ENCODE results near the gene TUBB2A. TPM values are rescaled to one million over a fixed set of nuclear protein-coding genes. Genes with fewer than 3 reads are reported as not detected.
A peak's percentile ranks its signal among the peaks of the same experiment; 100 is the strongest.
"Not testable (repeated sequence)": the region's sequence is repeated elsewhere in the genome, so short reads cannot be mapped to it uniquely, and the experiment has no call there.

Gene TUBB2A
- 46.3 and 49.0 TPM in 2 replicates for total RNA-seq (2014; rRNA removed; shearing (Covaris generic))

GRCh38 chr6:3157131-3157933 is at the start of gene TUBB2A:
Gene TUBB2A, minus strand, starts transcription at chr6:3157544. Its CDS starts 81 bp downstream, at chr6:3157463.
- peak; percentile 50 for DNase-seq (ENCODE audit: low spot score)

GRCh38 chr6:3206339-3207015 is 49.1 kb upstream of the TUBB2A start:
- no peak for DNase-seq (ENCODE audit: low spot score)

- peak; percentile 68 for DNase-seq (ENCODE audit: low spot score)
Observed at GRCh38 chr6:3205913-3206312, 48.6 kb upstream of the TUBB2A start.

GRCh38 chr6:3204921-3205320 is 47.6 kb upstream of the TUBB2A start:
- no peak for DNase-seq (ENCODE audit: low spot score)

GRCh38 chr6:3202999-3203696 is 45.8 kb upstream of the TUBB2A start:
- DNase-seq (ENCODE audit: low spot score), result no peak

GRCh38 chr6:3201388-3201787 is 44.0 kb upstream of the TUBB2A start:
- DNase-seq (ENCODE audit: low spot score), result no peak

GRCh38 chr6:3200682-3201081 is 43.3 kb upstream of the TUBB2A start:
- DNase-seq (ENCODE audit: low spot score), result no peak

- DNase-seq (ENCODE audit: low spot score), result no peak
Observed at GRCh38 chr6:3199382-3199781, 42.0 kb upstream of the TUBB2A start.

GRCh38 chr6:3197734-3198133 is 40.4 kb upstream of the TUBB2A start:
- DNase-seq (ENCODE audit: low spot score), result not testable (repeated sequence)

- DNase-seq (ENCODE audit: low spot score), result no peak
Observed at GRCh38 chr6:3196770-3197169, 39.4 kb upstream of the TUBB2A start.

GRCh38 chr6:3195695-3196497 is 38.6 kb upstream of the TUBB2A start:
- no peak for DNase-seq (ENCODE audit: low spot score)

- DNase-seq (ENCODE audit: low spot score), result no peak
Observed at GRCh38 chr6:3195420-3195694, 38.0 kb upstream of the TUBB2A start.

GRCh38 chr6:3194535-3195419 is 37.4 kb upstream of the TUBB2A start:
- DNase-seq (ENCODE audit: low spot score), result no peak

GRCh38 chr6:3193102-3193849 is 35.9 kb upstream of the TUBB2A start:
- no peak for DNase-seq (ENCODE audit: low spot score)

- no peak for DNase-seq (ENCODE audit: low spot score)
Observed at GRCh38 chr6:3190779-3191178, 33.4 kb upstream of the TUBB2A start.

GRCh38 chr6:3190056-3190455 is 32.7 kb upstream of the TUBB2A start:
- DNase-seq (ENCODE audit: low spot score), result no peak

GRCh38 chr6:3189192-3189591 is 31.8 kb upstream of the TUBB2A start:
- not testable (repeated sequence) for DNase-seq (ENCODE audit: low spot score)

GRCh38 chr6:3188262-3188661 is 30.9 kb upstream of the TUBB2A start:
- no peak for DNase-seq (ENCODE audit: low spot score)

GRCh38 chr6:3186974-3187382 is 29.6 kb upstream of the TUBB2A start:
- DNase-seq (ENCODE audit: low spot score), result no peak

- DNase-seq (ENCODE audit: low spot score), result no peak
Observed at GRCh38 chr6:3183066-3183465, 25.7 kb upstream of the TUBB2A start.

Measured in H4 (cell line).